ENCODE measurements around the gene UBA6. TPM values are rescaled to one million over a fixed set of nuclear protein-coding genes. Genes with fewer than 3 reads are reported as not detected.

The UBA6 gene
- total RNA-seq, 4 donors from 2014 or later = 15.6 to 198 (median 67.3) TPM

- H3K36me3 ChIP-seq = no peaks in the 10 kb centered on the region
- no peaks in the 10 kb centered on the region for H3K9me3 ChIP-seq
- H3K27ac ChIP-seq = no peak overlapping the region
- H3K4me1 ChIP-seq = no peaks in the 10 kb centered on the region
- TF ChIP-seq POLR2A (IDR thresholded peaks at IDR 0.05) (no peak), CTCF (IDR thresholded peaks at IDR 0.05) (no peak)
- DNase-seq = no peak
- H3K27me3 ChIP-seq = no peaks in the 10 kb centered on the region
- H3K4me3 ChIP-seq = no peak overlapping the region
- intact Hi-C loops (cut with DNase I; ENCODE audit: low total_unique reads) = no loop called here
These were observed 26.3 kb upstream of the UBA6 start for GRCh38 chr4:67727124-67727850.

GRCh38 chr4:67725981-67726380 is 25.0 kb upstream of the UBA6 start:
- H3K4me1 ChIP-seq = no peaks in the 10 kb centered on the region
- H3K36me3 ChIP-seq = no peaks in the 10 kb centered on the region
- no peak for DNase-seq
- H3K4me3 ChIP-seq = no peak overlapping the region
- intact Hi-C loops (cut with DNase I; ENCODE audit: low total_unique reads) = no loop called here
- no peak for TF ChIP-seq POLR2A (IDR thresholded peaks at IDR 0.05)
- TF ChIP-seq CTCF (IDR thresholded peaks at IDR 0.05) = no peak
- no peaks in the 10 kb centered on the region for H3K9me3 ChIP-seq
- no peak overlapping the region for H3K27ac ChIP-seq
- H3K27me3 ChIP-seq = no peaks in the 10 kb centered on the region

GRCh38 chr4:67725132-67725531 is 24.2 kb upstream of the UBA6 start:
- no peaks in the 10 kb centered on the region for H3K9me3 ChIP-seq
- no peaks in the 10 kb centered on the region for H3K4me1 ChIP-seq
- no peak for TF ChIP-seq POLR2A (IDR thresholded peaks at IDR 0.05)
- no peak for TF ChIP-seq CTCF (IDR thresholded peaks at IDR 0.05)
- intact Hi-C loops (cut with DNase I; ENCODE audit: low total_unique reads) = no loop called here
- H3K4me3 ChIP-seq = no peak overlapping the region
- H3K27ac ChIP-seq = no peak overlapping the region
- H3K36me3 ChIP-seq = no peaks in the 10 kb centered on the region
- no peak for DNase-seq
- H3K27me3 ChIP-seq = no peaks in the 10 kb centered on the region

GRCh38 chr4:67723949-67724348 is 23.0 kb upstream of the UBA6 start:
- no peak overlapping the region for H3K4me3 ChIP-seq
- intact Hi-C loops (cut with DNase I; ENCODE audit: low total_unique reads) = no loop called here
- no peaks in the 10 kb centered on the region for H3K27me3 ChIP-seq
- DNase-seq = no peak
- TF ChIP-seq CTCF (IDR thresholded peaks at IDR 0.05) = no peak
- no peak for TF ChIP-seq POLR2A (IDR thresholded peaks at IDR 0.05)
- no peaks in the 10 kb centered on the region for H3K4me1 ChIP-seq
- no peak overlapping the region for H3K27ac ChIP-seq
- no peaks in the 10 kb centered on the region for H3K9me3 ChIP-seq
- no peaks in the 10 kb centered on the region for H3K36me3 ChIP-seq

GRCh38 chr4:67723341-67723740 is 22.4 kb upstream of the UBA6 start:
- Histone ChIP-seq H3K27ac (no peak overlapping the region), H3K4me1 (no peaks in the 10 kb centered on the region), H3K4me3 (no peak overlapping the region), H3K36me3 (no peaks in the 10 kb centered on the region), H3K9me3 (no peaks in the 10 kb centered on the region), H3K27me3 (no peaks in the 10 kb centered on the region)
- intact Hi-C loops (cut with DNase I; ENCODE audit: low total_unique reads) = no loop called here
- DNase-seq = no peak
- TF ChIP-seq CTCF (IDR thresholded peaks at IDR 0.05) = no peak
- TF ChIP-seq POLR2A (IDR thresholded peaks at IDR 0.05) = no peak

All from uterus (tissue), 4 donors.